ENCODE results near the gene OR52I1. TPM values are rescaled to one million over a fixed set of nuclear protein-coding genes. Genes with fewer than 3 reads are reported as not detected.

The OR52I1 gene
- total and polyA plus RNA-seq, 7 donors = not detected

DNA sequence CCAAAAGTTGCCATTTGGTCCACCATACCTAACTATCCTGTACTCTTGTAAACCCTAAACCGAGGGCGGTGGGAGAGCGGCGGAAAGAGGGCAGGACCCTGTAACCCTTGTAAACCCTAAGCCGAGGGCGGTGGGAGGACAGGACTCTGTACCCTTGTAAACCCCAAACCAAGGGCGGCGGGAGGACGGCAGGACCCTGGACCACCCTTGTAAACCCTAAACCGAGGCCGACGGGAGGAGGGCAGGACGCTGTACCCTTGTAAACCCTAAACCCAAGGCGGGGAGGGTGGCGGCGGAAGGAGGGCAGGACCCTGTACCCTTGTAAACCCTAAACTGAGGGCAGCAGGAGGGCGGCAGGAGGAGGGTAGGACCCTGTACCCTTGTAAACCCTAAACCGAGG is 24.8 kb upstream of the OR52I1 start:
- no peaks in the 10 kb centered on the region for H3K4me1 ChIP-seq
- H3K27me3 ChIP-seq (ENCODE audit: insufficient read depth in 3 of 3, low read length in 2 of 3) = peaks cover 0 to 3% (median 1%) of the 10 kb centered on the region in 3 donors
- TF ChIP-seq CTCF (IDR thresholded peaks at IDR 0.05) = no peak
- DNase-seq (no peak), ATAC-seq (no peak)
- intact Hi-C loops (cut with DNase I) = no loop called here
- 89 to 93% (median 93%) methylated on average over 18 of the region's 18 CpGs for WGBS, 3 donors
- no peak overlapping the region for H3K4me3 ChIP-seq
- no peaks in the 10 kb centered on the region for H3K36me3 ChIP-seq (ENCODE audit: insufficient read depth in 1 of 2, low read depth in 1 of 2)
- peaks cover 4% of the 10 kb centered on the region for H3K9me3 ChIP-seq
- H3K27ac ChIP-seq = no peak overlapping the region

GRCh38 chr11:4576880-4577279 is 17.0 kb upstream of the OR52I1 start:
- intact Hi-C loops (cut with DNase I) = no loop called here
- Histone ChIP-seq H3K36me3 (ENCODE audit: insufficient read depth in 1 of 2, low read depth in 1 of 2) (no peaks in the 10 kb centered on the region), H3K27me3 (ENCODE audit: insufficient read depth in 3 of 3, low read length in 2 of 3) (no peaks in the 10 kb centered on the region), H3K4me1 (no peaks in the 10 kb centered on the region), H3K27ac (no peak overlapping the region), H3K9me3 (no peaks in the 10 kb centered on the region), H3K4me3 (no peak overlapping the region)
- 46 to 51% (median 51%) methylated on average over 3 of the region's 3 CpGs for WGBS, 3 donors
- ATAC-seq = no peak
- no peak for TF ChIP-seq CTCF (IDR thresholded peaks at IDR 0.05)
- DNase-seq = no peak

- no peak overlapping the region for H3K4me3 ChIP-seq
- 61 to 78% (median 74%) methylated on average over 2 of the region's 2 CpGs for WGBS, 3 donors
- no peak for DNase-seq
Observed at GRCh38 chr11:4577761-4578160, 16.1 kb upstream of the OR52I1 start.

GRCh38 chr11:4578624-4579023 is 15.2 kb upstream of the OR52I1 start:
- DNase-seq = no peak
- WGBS, 3 donors = 61 to 75% (median 69%) methylated on average over 6 of the region's 6 CpGs

More at GRCh38 chr11:4577761-4578160, 16.1 kb upstream of the OR52I1 start:
- ATAC-seq = no peak
- Histone ChIP-seq H3K27ac (no peak overlapping the region), H3K9me3 (no peaks in the 10 kb centered on the region), H3K27me3 (ENCODE audit: insufficient read depth in 3 of 3, low read length in 2 of 3) (no peaks in the 10 kb centered on the region), H3K4me1 (no peaks in the 10 kb centered on the region), H3K36me3 (ENCODE audit: insufficient read depth in 1 of 2, low read depth in 1 of 2) (no peaks in the 10 kb centered on the region)
- TF ChIP-seq CTCF (IDR thresholded peaks at IDR 0.05) = no peak
- intact Hi-C loops (cut with DNase I) = no loop called here

More at GRCh38 chr11:4578624-4579023, 15.2 kb upstream of the OR52I1 start:
- no peak for ATAC-seq
- Histone ChIP-seq H3K27ac (no peak overlapping the region), H3K4me3 (no peak overlapping the region), H3K4me1 (no peaks in the 10 kb centered on the region), H3K9me3 (no peaks in the 10 kb centered on the region), H3K36me3 (ENCODE audit: insufficient read depth in 1 of 2, low read depth in 1 of 2) (no peaks in the 10 kb centered on the region), H3K27me3 (ENCODE audit: insufficient read depth in 3 of 3, low read length in 2 of 3) (peaks cover 0 to 3% (median 0%) of the 10 kb centered on the region in 3 donors)
- no peak for TF ChIP-seq CTCF (IDR thresholded peaks at IDR 0.05)
- intact Hi-C loops (cut with DNase I) = no loop called here

All from psoas muscle (tissue), 8 donors.